ENCODE data around the gene DPP10.

DPP10 gene

DNA sequence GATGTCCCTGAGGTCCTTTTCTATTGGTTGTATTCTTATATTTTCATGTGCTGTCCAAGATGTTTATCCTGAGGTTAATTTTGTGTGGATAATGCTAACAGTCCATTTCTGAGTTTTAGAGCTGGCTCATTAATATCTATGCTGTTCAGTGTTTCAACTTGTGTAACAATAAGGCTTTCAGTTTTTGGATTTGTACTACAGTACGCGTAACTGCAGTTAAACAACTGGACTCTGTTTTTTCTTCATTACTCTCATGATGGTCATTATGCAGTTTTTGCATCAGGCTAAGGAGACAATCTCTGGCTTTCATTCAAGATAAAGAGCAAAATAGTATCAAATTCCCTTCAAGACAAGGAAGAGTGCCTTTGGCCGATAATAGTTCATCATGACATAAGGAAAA, 1364.8 kb downstream of the DPP10 start:
- DNase-seq, result no peak

DNA sequence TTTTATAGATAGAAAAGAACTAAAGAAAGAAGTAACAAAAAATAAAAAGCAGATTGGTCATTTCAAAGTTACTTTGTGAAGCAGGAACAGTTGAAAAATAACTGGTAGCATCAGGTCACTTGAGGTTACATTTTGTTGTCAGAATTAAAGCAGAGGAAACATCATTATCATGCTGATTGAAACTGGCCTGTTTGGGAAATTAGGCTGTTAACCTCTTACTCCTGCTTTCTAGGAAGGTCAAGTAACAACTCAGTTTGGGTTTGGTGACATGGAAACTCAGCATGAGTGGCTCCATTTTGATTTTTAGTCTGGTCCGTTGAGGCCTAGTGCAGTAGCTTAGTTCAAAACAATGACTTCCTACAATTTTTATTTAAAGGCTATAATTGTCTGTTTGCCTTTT, 1383.5 kb downstream of the DPP10 start:
- no peak for DNase-seq

DNA sequence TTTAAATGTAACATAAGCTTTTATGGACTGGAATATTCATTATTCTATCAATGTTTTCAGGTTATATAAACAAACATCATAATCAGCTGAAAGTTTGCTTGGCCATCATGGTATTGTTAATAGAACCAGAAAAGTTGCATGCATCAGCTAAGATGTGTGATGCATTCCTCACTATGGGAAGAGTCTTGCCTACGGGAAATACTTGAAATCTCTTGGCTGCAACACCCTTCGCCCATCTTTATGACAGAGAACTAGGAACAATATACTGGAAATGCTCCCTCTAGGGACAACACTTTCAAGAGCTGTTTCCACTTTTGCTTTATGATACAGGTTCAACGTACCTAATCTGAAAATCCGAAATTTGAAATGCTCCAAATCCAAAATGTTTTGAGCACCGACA, 1390.8 kb downstream of the DPP10 start:
- no peak for DNase-seq

DNA sequence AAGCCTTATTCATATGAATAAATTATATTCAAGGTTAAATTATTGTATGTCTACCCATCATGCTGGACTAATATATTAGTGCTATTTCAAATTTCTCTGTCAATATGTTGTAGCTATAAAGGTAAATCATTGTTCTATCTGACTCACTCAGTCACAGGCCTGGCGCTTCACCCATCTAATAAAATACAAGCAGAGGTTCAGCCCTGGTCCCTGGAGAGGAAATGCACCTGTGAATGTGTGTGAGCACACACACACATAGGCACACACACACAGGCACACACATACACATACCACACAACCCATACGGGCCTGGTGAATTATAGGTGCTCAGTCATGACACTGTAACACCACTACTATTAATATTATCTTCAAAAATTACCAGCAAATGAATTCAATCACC, 1396.1 kb downstream of the DPP10 start:
- no peak for DNase-seq

DNA sequence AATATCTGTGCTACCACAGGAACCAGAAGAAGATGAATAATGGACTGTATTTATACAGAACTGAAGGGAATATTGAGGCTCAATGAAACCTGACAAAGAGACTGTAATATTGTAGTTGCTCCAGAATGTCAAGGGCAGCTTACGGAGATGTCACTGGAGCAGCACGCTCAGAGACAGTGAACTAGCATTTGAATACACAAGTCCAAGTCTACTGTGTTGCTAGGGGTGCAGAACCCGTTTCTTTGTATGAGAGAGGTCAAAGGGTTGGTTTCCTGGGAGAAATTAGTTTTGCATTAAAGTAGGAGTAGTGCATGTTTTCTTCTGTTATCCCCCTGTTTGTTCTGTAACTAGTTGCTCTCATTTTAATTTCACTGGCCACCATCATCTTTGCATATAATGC, 1399.9 kb downstream of the DPP10 start:
- no peak for DNase-seq

DNA sequence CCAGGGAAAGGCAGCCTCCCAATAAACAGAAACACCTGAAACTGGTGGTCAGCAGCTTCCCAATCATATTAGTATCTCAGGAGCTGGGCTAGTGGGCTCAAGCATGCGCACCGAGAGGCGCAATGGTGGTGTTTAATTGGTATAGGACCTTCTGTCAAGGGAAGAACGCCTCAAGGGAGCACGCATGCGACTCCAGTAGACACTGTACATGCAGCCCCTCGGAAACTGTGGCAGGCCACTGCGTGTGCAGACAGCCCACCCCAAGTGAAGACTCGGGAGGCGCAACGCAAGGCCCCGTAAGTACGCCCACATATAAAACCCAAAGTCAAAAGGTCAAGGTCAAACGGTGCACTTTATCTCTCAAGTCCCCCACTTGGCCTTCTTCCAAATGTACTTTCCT, 1405.8 kb downstream of the DPP10 start:
- no peak for DNase-seq

DNA sequence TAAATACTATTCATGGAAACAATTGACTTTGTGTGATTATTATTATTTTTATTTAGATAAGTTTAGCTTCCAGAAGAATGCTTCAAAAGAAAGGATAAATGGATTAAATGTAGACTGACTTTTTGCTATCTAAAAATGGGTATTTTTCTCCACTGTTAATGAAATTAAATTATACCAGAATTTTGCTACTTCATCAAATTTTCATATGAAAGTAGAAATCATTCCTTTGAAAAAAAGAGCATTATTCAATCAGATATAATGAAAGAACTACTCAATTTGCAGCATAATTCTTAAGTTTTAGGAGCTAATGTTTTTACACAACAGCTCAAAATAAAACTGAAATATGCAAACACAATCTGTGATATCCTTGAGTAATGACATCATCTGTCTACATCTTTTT, 1424.6 kb downstream of the DPP10 start:
- no peak for DNase-seq

DNA sequence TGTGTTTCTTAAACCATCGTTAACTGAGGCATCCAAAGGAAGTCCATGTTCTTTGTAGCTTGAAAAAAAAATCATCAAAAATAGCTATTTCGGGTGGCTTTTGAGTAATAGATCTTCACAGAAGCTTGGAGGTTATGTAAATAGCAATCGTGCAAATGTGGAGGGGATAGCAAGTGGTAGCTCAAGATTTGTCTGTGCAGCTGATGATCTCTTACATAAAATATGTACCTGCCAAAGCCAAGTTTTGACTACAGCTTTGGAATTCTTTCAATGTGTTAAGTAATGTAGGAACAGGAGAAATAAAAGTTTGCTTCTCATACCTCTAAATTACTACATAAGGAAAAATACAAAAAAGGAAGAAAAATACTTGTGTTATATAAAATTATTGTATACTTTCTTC, 1432.0 kb downstream of the DPP10 start:
- no peak for DNase-seq

DNA sequence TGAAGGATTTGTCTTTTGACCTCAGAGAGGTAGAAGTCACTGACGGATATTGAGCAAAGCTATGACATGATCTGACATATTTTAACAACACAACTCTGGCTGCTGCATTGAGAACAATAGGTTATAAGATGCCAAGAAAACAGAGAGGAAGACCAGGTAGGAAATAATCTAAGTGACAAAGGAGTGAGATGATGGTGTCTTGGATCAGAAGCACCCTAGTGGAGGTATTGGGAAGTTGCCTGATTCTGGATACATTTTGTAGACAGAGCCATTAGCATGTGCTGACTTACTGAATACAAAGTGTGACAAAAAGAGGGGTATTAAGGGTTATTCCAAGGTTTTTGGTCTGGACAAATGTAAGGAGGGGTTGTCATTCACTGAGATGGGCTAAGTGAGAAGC, 1438.1 kb downstream of the DPP10 start:
- DNase-seq, result no peak

DNA sequence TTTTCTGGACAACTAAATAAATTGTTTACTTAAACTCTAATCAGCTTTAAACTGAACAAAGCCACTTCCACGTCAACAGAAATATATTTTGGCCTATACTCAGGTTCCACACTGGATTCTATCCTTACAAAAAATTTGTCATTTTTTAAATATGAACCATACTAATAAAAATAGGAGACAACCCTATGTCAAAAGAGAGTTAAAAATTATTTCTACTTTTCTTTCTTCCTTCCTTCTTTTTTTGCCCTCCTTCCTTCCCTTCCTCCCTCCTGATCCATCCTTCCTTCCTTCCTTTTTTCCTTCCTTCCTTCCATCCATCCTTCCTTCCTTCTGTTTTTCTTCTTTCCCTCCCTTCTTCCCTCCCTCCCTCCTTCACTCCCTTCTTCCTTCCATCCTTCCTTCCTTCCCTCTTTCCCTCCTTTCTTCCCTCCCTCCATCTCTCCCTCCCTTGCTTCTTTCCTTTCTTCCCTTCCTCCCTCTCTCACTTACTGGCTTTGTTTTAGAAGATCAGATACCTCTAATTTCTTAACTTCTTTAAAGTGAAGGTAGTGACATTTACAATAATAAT, 1444.9 kb downstream of the DPP10 start:
- no peak for DNase-seq

Data from T1000 (cell line).